ENCODE data around the gene AFF3. TPM values are rescaled to one million over a fixed set of nuclear protein-coding genes. Genes with fewer than 3 reads are reported as not detected.

Gene AFF3
- total RNA-seq, 1 experiment from 2014 or later = not detected

DNA sequence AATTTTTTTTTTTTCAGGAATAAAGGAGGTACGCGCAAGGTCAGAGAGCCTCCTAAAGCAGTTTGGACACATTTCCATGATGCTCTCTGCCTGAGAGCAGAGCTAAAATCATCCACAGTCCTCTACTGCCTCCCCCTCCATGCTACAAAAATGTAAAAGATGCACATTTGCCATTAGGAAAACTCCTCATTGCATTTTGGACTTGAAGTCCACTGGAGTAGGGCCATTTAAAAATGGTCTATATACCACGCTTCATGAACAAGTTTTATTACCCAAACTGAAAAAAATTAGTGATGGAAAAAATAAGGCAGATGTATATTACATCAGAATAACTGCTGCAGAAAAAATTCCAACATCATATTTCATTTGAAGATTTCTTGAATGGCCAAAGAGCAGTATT is 256.0 kb downstream of the AFF3 start:
- Histone ChIP-seq H2AFZ (no peak overlapping the region), H4K20me1 (ENCODE audit: insufficient read depth) (no peaks in the 10 kb centered on the region), H3K4me1 (replicated peaks; ENCODE audit: insufficient read depth) (no peaks in the 10 kb centered on the region), H3F3A (ENCODE audit: insufficient read depth, low read depth) (no peaks in the 10 kb centered on the region), H3K4me3 (no peak overlapping the region), H3K79me2 (ENCODE audit: low read depth) (no peaks in the 10 kb centered on the region), H3K4me2 (no peak overlapping the region), H3K27me3 (ENCODE audit: insufficient read depth, low read depth) (peaks cover 81% of the 10 kb centered on the region), H3K9me2 (ENCODE audit: insufficient read depth) (no peaks in the 10 kb centered on the region), H3K9me3 (ENCODE audit: insufficient read depth, low read depth) (no peaks in the 10 kb centered on the region), H3K27ac (no peak overlapping the region), H3K36me3 (ENCODE audit: low read depth) (no peaks in the 10 kb centered on the region)
- no peak for TF ChIP-seq EZH2 (IDR thresholded peaks at IDR 0.05; ENCODE audit: low read depth)
- TF ChIP-seq, protein P1, sequence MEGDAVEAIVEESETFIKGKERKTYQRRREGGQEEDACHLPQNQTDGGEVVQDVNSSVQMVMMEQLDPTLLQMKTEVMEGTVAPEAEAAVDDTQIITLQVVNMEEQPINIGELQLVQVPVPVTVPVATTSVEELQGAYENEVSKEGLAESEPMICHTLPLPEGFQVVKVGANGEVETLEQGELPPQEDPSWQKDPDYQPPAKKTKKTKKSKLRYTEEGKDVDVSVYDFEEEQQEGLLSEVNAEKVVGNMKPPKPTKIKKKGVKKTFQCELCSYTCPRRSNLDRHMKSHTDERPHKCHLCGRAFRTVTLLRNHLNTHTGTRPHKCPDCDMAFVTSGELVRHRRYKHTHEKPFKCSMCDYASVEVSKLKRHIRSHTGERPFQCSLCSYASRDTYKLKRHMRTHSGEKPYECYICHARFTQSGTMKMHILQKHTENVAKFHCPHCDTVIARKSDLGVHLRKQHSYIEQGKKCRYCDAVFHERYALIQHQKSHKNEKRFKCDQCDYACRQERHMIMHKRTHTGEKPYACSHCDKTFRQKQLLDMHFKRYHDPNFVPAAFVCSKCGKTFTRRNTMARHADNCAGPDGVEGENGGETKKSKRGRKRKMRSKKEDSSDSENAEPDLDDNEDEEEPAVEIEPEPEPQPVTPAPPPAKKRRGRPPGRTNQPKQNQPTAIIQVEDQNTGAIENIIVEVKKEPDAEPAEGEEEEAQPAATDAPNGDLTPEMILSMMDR (conservative IDR thresholded peaks at IDR 0.05) = no peak
- no peak for DNase-seq
- no TSS peak for BruUV-seq (replicated peaks)
- POLR2A ChIA-PET (ENCODE audit: unreplicated experiment) = no interaction called here
- CTCF ChIA-PET = no interaction called here
- intact Hi-C loops (cut with micrococcal nuclease; ENCODE audit: unreplicated experiment) = no loop called here

DNA sequence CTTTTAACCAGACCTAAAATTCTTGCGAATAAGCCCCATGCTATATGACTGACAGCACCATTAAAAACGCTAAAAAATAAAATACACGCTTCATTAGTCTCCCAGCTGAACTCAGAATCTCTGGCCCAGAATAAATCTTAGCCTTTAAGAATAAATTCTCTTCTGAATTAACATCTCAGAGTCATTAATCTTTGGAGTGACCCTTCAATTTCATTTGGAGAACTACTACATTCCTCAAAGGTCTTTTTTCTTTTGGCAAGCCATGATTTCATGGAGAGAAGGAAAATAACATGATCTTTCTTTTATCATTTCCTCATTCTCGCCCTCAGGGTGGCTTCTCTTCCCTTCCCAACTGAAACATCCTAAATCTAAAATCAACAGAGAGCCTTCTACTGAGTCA is 259.0 kb downstream of the AFF3 start:
- CTCF ChIA-PET = no interaction called here

DNA sequence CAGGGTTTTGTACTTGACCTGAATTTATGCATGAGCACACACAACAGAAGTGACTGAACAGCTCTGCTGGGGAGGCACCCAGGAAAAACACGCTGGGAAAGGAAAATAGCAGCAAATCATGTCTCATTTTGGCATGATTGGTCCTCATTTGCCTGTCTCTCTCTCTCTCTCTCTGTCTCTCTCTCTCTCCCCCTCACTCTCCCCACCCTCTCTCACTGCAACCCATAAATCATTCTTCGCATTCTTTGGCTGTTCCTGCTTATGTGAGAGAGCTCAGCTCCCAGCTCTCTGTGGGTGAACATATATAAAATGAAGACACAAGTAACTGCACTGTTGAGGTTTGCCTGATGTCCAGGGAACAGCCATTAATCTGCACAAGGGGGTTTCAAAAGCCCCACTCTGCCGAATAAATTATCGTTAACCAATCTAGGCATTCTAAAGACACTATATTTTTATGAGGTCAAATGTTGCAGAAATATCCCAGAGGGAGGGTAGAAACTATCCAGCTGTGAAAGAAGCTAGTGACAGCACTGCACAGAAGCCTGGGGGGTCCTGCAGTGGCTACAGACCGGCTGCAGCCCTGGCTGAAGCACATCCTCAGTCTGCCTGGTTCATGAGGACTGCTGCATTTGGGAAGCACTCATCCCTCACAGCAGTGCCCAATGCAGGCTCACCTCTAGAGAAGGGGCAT is 260.3 kb downstream of the AFF3 start:
- H3K36me3 ChIP-seq (ENCODE audit: low read depth) = no peaks in the 10 kb centered on the region
- no peak for DNase-seq
- TF ChIP-seq, protein P1 (conservative IDR thresholded peaks at IDR 0.05) = no peak
- no peak for TF ChIP-seq EZH2 (IDR thresholded peaks at IDR 0.05; ENCODE audit: low read depth)
- H3K4me2 ChIP-seq = no peak overlapping the region
- ChIA-PET CTCF (no interaction called here), POLR2A (ENCODE audit: unreplicated experiment) (no interaction called here)
- BruUV-seq (replicated peaks) = no TSS peak
- H3F3A ChIP-seq (ENCODE audit: insufficient read depth, low read depth) = no peaks in the 10 kb centered on the region
- H3K79me2 ChIP-seq (ENCODE audit: low read depth) = no peaks in the 10 kb centered on the region
- no peak overlapping the region for H3K4me3 ChIP-seq
- no peak overlapping the region for H2AFZ ChIP-seq
- no peak overlapping the region for H3K27ac ChIP-seq
- intact Hi-C loops (cut with micrococcal nuclease; ENCODE audit: unreplicated experiment) = no loop called here
- H3K9me2 ChIP-seq (ENCODE audit: insufficient read depth) = no peaks in the 10 kb centered on the region
- no peaks in the 10 kb centered on the region; the same call in 1 of the 2 replicates for H4K20me1 ChIP-seq (ENCODE audit: insufficient read depth)
- no peaks in the 10 kb centered on the region for H3K4me1 ChIP-seq (replicated peaks; ENCODE audit: insufficient read depth)
- H3K27me3 ChIP-seq (ENCODE audit: insufficient read depth, low read depth) = peaks cover 92% of the 10 kb centered on the region
- no peaks in the 10 kb centered on the region for H3K9me3 ChIP-seq (ENCODE audit: insufficient read depth, low read depth)

More for the DNA sequence above, 259.0 kb downstream of the AFF3 start:
- Histone ChIP-seq H3K27me3 (ENCODE audit: insufficient read depth, low read depth) (peaks cover 84% of the 10 kb centered on the region), H3K79me2 (ENCODE audit: low read depth) (no peaks in the 10 kb centered on the region), H3K4me2 (no peak overlapping the region), H2AFZ (no peak overlapping the region), H3K27ac (no peak overlapping the region), H4K20me1 (ENCODE audit: insufficient read depth) (no peaks in the 10 kb centered on the region; the same call in 1 of the 2 replicates), H3K4me3 (no peak overlapping the region), H3K36me3 (ENCODE audit: low read depth) (no peaks in the 10 kb centered on the region), H3F3A (ENCODE audit: insufficient read depth, low read depth) (no peaks in the 10 kb centered on the region), H3K9me3 (ENCODE audit: insufficient read depth, low read depth) (no peaks in the 10 kb centered on the region), H3K4me1 (replicated peaks; ENCODE audit: insufficient read depth) (no peaks in the 10 kb centered on the region), H3K9me2 (ENCODE audit: insufficient read depth) (no peaks in the 10 kb centered on the region)
- TF ChIP-seq EZH2 (IDR thresholded peaks at IDR 0.05; ENCODE audit: low read depth) = no peak
- TF ChIP-seq, protein P1 (conservative IDR thresholded peaks at IDR 0.05) = no peak
- BruUV-seq (replicated peaks) = no TSS peak
- intact Hi-C loops (cut with micrococcal nuclease; ENCODE audit: unreplicated experiment) = no loop called here
- DNase-seq = no peak
- POLR2A ChIA-PET (ENCODE audit: unreplicated experiment) = interaction anchor here (0.6 kb wide), 1 partner anchor 547 kb away, joined by 3 read pairs; no protein-coding TSS in a partner anchor

All from PC-9 (cell line).